NT2/D1 (cell line): ENCODE data around the gene CCDC57.

Source experiments
- DNase-seq: peaks from one replicate; pipeline ENCODE4 v3.0.0-alpha.2; 2011; ENCODE audit warnings: low read depth, low spot score
- H3K27me3 ChIP-seq: 2 replicates; pipeline ENCODE4 v1.6.0; 2011; ENCODE audit warnings: mild to moderate bottlenecking; ENCODE audit not compliant: insufficient read length, insufficient read depth
- H3K36me3 ChIP-seq: 2 replicates; pipeline ENCODE4 v1.6.1; 2011; ENCODE audit warnings: mild to moderate bottlenecking, low read length, mixed read lengths; ENCODE audit not compliant: insufficient read depth, insufficient read length
- H3K4me1 ChIP-seq: 2 replicates; pipeline ENCODE4 v1.5.1; 2011; ENCODE audit not compliant: insufficient read depth, insufficient read length
- H3K4me3 ChIP-seq: 2 replicates; pipeline ENCODE4 v1.5.1; 2011; ENCODE audit warnings: low read depth; ENCODE audit not compliant: insufficient read length
- H3K9ac ChIP-seq: 2 replicates; pipeline ENCODE4 v1.6.0; 2011; ENCODE audit warnings: low read depth; ENCODE audit not compliant: insufficient read length
- H3K9me3 ChIP-seq: 2 replicates; pipeline ENCODE4 v1.5.1; 2011; ENCODE audit warnings: mild to moderate bottlenecking, low read length; ENCODE audit not compliant: insufficient read depth
- SUZ12 ChIP-seq: IDR thresholded peaks from 2 replicates; pipeline ENCODE4 v1.6.1; 2011; ENCODE audit not compliant: insufficient read length, insufficient read depth; ENCODE audit errors: extremely low read depth
- YY1 ChIP-seq: IDR thresholded peaks from 2 replicates; pipeline ENCODE4 v1.6.1; 2011; ENCODE audit not compliant: insufficient read length, insufficient read depth
- ZNF274 ChIP-seq: IDR thresholded peaks from 2 replicates; pipeline ENCODE4 v1.6.1; 2011; ENCODE audit warnings: mild to moderate bottlenecking, low read depth, low read length

The CCDC57 gene

DNA sequence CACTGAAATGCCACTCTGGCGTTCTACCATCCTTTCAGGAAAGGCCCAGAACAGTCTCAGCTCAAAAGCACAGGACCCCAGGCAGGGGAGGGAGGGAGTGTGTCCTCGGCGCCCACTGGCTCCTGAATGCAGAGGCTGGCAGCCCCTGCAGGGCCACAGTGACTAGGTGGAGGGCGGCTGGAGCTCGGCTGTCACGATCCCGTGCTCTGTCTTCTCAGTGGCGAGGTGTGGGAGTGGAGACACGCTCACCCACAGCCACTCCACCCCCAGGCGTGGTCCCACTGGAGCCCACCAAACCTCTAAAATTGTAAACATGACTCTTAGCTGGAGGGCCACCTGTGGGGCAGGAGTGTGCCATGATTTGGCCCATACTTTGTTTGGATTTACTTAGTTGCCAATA, 98.2 kb downstream of the CCDC57 start:
- peaks cover 22% of the 10 kb centered on the region for H3K36me3 ChIP-seq
- no peak for TF ChIP-seq ZNF274
- TF ChIP-seq YY1: no peak
- no peak for TF ChIP-seq SUZ12
- peaks cover 15% of the 10 kb centered on the region for H3K4me1 ChIP-seq
- H3K9ac ChIP-seq: peak overlapping the region; percentile 12
- H3K27me3 ChIP-seq: peaks cover 6% of the 10 kb centered on the region
- no peaks in the 10 kb centered on the region for H3K9me3 ChIP-seq
- no peak overlapping the region for H3K4me3 ChIP-seq
- no peak for DNase-seq

DNA sequence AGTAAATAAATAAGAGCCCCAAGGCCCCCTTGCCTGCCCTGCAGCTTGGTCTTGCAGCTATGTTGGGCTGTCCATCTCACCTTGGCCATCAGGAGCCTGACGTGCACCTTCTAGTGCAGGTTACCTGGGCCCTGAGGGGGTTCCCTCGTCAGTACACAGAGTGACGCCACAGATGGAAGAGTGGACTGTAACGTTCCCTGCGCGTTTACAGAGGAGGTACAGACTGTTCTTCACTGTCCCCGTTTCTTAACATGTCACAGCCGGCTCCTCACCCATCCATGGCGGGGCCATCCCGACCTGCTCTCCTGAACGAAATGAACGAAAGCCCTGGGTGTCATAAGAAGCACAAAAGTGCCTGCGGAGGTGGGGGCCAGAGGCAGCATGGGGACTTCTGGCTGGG, 98.7 kb downstream of the CCDC57 start:
- H3K4me1 ChIP-seq: peaks cover 13% of the 10 kb centered on the region
- peaks cover 22% of the 10 kb centered on the region for H3K36me3 ChIP-seq
- no peak for DNase-seq
- no peaks in the 10 kb centered on the region for H3K9me3 ChIP-seq
- H3K4me3 ChIP-seq: no peak overlapping the region
- peaks cover 6% of the 10 kb centered on the region for H3K27me3 ChIP-seq
- no peak for TF ChIP-seq ZNF274
- TF ChIP-seq SUZ12: no peak
- TF ChIP-seq YY1: no peak
- H3K9ac ChIP-seq: no peak overlapping the region

- Histone ChIP-seq H3K36me3 (peaks cover 22% of the 10 kb centered on the region), H3K27me3 (peaks cover 6% of the 10 kb centered on the region), H3K4me3 (no peak overlapping the region), H3K9me3 (no peaks in the 10 kb centered on the region), H3K4me1 (peaks cover 12% of the 10 kb centered on the region), H3K9ac (no peak overlapping the region)
- DNase-seq: no peak
- TF ChIP-seq YY1: no peak
- no peak for TF ChIP-seq SUZ12
- no peak for TF ChIP-seq ZNF274
Measured at GRCh38 chr17:82113422-82113821, 99.2 kb downstream of the CCDC57 start.

DNA sequence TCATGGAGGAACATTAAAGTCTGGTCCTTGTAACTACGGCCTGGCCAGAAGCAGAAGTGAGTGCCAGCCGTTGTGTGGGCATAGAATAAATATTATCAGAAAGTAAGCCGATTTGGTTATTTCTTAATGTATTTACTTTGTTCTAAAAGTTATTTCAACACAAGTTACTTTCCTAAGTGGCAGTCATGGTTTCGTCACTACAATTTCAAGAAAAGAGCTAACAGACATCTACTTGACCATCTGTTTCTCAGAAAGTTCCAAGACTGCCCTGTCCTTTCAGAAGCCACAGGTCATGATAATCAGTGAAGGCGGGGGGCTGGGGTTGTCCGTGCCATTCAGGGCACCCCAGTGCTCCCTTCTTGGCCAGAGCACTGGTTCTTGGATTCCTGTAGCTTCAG, 99.7 kb downstream of the CCDC57 start:
- no peak for DNase-seq
- Histone ChIP-seq H3K27me3 (peaks cover 6% of the 10 kb centered on the region), H3K9me3 (no peaks in the 10 kb centered on the region), H3K4me3 (no peak overlapping the region), H3K36me3 (peaks cover 22% of the 10 kb centered on the region), H3K9ac (no peak overlapping the region), H3K4me1 (peaks cover 11% of the 10 kb centered on the region)
- no peak for TF ChIP-seq YY1

- H3K4me3 ChIP-seq: no peak overlapping the region
- H3K4me1 ChIP-seq: peaks cover 12% of the 10 kb centered on the region
- TF ChIP-seq YY1: no peak
- no peak for TF ChIP-seq SUZ12
- TF ChIP-seq ZNF274: no peak
- H3K9ac ChIP-seq: no peak overlapping the region
- peaks cover 22% of the 10 kb centered on the region for H3K36me3 ChIP-seq
- H3K27me3 ChIP-seq: peaks cover 6% of the 10 kb centered on the region
- no peak for DNase-seq
- H3K9me3 ChIP-seq: no peaks in the 10 kb centered on the region
Measured at GRCh38 chr17:82112181-82112913, 100.3 kb downstream of the CCDC57 start.

DNA sequence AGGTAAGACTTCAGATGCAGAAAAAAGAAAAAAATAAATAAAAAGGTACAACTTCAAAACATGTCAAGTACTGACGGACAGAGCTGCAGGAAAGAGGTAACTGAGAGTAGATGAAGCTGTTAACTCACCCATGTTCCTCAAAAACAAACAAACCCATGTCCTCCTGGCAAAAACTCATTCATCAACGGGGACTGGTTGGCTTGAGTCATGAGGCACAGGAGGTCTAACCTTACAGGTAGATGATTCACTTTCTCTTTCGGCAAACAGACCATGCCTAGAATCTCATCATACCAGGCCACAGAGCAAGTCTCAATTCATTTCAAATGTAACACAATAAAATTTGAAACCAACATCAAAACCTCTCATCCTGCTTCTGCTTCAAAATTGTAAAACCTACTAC, 102.3 kb downstream of the CCDC57 start:
- Histone ChIP-seq H3K4me1 (peaks cover 20% of the 10 kb centered on the region), H3K4me3 (no peak overlapping the region), H3K9ac (no peak overlapping the region), H3K36me3 (peaks cover 22% of the 10 kb centered on the region), H3K27me3 (peaks cover 6% of the 10 kb centered on the region), H3K9me3 (no peaks in the 10 kb centered on the region)
- TF ChIP-seq YY1 (no peak), ZNF274 (no peak), SUZ12 (no peak)
- DNase-seq: no peak

GRCh38 chr17:82108961-82109475, 103.6 kb downstream of the CCDC57 start:
- TF ChIP-seq SUZ12: no peak
- no peak for TF ChIP-seq YY1
- no peak for TF ChIP-seq ZNF274
- Histone ChIP-seq H3K9ac (peak overlapping the region; percentile 12), H3K27me3 (peaks cover 6% of the 10 kb centered on the region), H3K36me3 (peaks cover 16% of the 10 kb centered on the region), H3K9me3 (no peaks in the 10 kb centered on the region), H3K4me3 (no peak overlapping the region), H3K4me1 (peaks cover 29% of the 10 kb centered on the region)
- DNase-seq: no peak

DNA sequence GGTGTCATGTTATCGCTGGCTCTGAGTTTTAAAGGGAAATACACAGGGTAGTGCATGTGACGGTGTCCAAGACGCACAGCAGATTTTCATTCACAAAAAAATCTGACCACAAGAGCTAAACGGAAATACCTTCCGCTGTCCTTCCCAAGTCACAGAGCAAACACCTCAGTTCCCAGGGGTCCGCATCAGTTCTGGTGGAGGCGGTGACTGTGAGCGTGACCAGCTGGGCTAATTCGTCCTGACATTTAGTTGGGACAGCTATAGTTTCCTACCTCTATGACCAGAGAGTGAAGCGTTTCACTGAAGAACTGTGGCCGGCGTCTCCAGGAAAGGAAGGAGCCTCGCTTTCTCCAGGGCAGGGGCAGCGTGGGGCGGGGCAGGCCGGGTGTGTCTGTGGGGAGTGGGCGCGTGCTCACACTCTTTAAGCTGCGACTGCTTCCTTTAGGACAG, 104.1 kb downstream of the CCDC57 start:
- TF ChIP-seq SUZ12 (no peak), YY1 (no peak)
- peaks cover 11% of the 10 kb centered on the region for H3K36me3 ChIP-seq
- H3K9ac ChIP-seq: peak overlapping the region; percentile 12
- peaks cover 29% of the 10 kb centered on the region for H3K4me1 ChIP-seq
- no peaks in the 10 kb centered on the region for H3K9me3 ChIP-seq
- no peak overlapping the region for H3K4me3 ChIP-seq
- no peak for DNase-seq
- peaks cover 6% of the 10 kb centered on the region for H3K27me3 ChIP-seq
